ENCODE data around the gene PHLPP1.
A peak's percentile ranks its signal among the peaks of the same experiment; 100 is the strongest.

Gene PHLPP1

GRCh38 chr18:62766266-62766665, 50.9 kb downstream of the PHLPP1 start:
- TF ChIP-seq CTCF (IDR thresholded peaks at IDR 0.05; ENCODE audit: insufficient read depth, low read depth, low read length, missing control alignments): no peak
- no peak overlapping the region for H3K4me3 ChIP-seq (ENCODE audit: low read length)
- no peak for DNase-seq (ENCODE audit: low read depth)

GRCh38 chr18:62767321-62767720, 52.0 kb downstream of the PHLPP1 start:
- H3K4me3 ChIP-seq (ENCODE audit: low read length): no peak overlapping the region
- DNase-seq (ENCODE audit: low read depth): peak; percentile 73
- TF ChIP-seq CTCF (IDR thresholded peaks at IDR 0.05; ENCODE audit: insufficient read depth, low read depth, low read length, missing control alignments): no peak

- H3K4me3 ChIP-seq (ENCODE audit: low read length): no peak overlapping the region
- no peak for DNase-seq (ENCODE audit: low read depth)
- no peak for TF ChIP-seq CTCF (IDR thresholded peaks at IDR 0.05; ENCODE audit: insufficient read depth, low read depth, low read length, missing control alignments)
Measured at GRCh38 chr18:62767836-62768557, 52.7 kb downstream of the PHLPP1 start.

- no peak overlapping the region for H3K4me3 ChIP-seq (ENCODE audit: low read length)
- DNase-seq (ENCODE audit: low read depth): no peak
Measured at GRCh38 chr18:62768558-62768943, 53.2 kb downstream of the PHLPP1 start.

GRCh38 chr18:62769216-62769615, 53.9 kb downstream of the PHLPP1 start:
- no peak for DNase-seq (ENCODE audit: low read depth)
- TF ChIP-seq CTCF (IDR thresholded peaks at IDR 0.05; ENCODE audit: insufficient read depth, low read depth, low read length, missing control alignments): no peak

More at GRCh38 chr18:62768558-62768943, 53.2 kb downstream of the PHLPP1 start:
- TF ChIP-seq CTCF (IDR thresholded peaks at IDR 0.05; ENCODE audit: insufficient read depth, low read depth, low read length, missing control alignments): no peak

GRCh38 chr18:62771494-62772270, 56.3 kb downstream of the PHLPP1 start:
- no peak overlapping the region for H3K4me3 ChIP-seq (ENCODE audit: low read length)
- TF ChIP-seq CTCF (IDR thresholded peaks at IDR 0.05; ENCODE audit: insufficient read depth, low read depth, low read length, missing control alignments): no peak
- DNase-seq (ENCODE audit: low read depth): no peak

More at GRCh38 chr18:62769216-62769615, 53.9 kb downstream of the PHLPP1 start:
- H3K4me3 ChIP-seq (ENCODE audit: low read length): no peak overlapping the region
